HCT116 (cell line): ENCODE results near the gene CAPZB. TPM values are rescaled to one million over a fixed set of nuclear protein-coding genes. Genes with fewer than 3 reads are reported as not detected.

Experiments used
- ATAC-seq: fragments of 200-7000 bp; cut with Tn5 transposase; 2 replicates; pipeline ENCODE4 v1.9.1; 2020; ENCODE audit warnings: mild to moderate bottlenecking, moderate library complexity
- BruUV-seq: library from RNA; stranded (reverse); fragments of 400-500 nt; replicated peaks from 2 replicates; lab custom pipeline; 2021; lab: Mats Ljungman, UMichigan
- CTCF ChIA-PET: fragments of 300-600 bp; sonication (Branson Sonifier 250); formaldehyde crosslinking; loops from one replicate; lab custom pipeline; 2021; ENCODE audit warnings: antibody characterized with exemption; lab: Charles Lee
- POLR2A ChIA-PET: fragments of 300-600, 350-600 bp; sonication (Branson Sonifier 250); formaldehyde crosslinking; loops from one replicate; lab custom pipeline; 2021; ENCODE audit warnings: antibody characterized with exemption; lab: Charles Lee
- RAD21 ChIA-PET, 2 experiments: fragments of 300-600 bp; sonication (Branson Sonifier 250); formaldehyde crosslinking; loops; one replicate each; lab custom pipeline; 2023; ENCODE audit warnings: low total read pairs in 2 of 2; ENCODE audit not compliant: uncharacterized antibody in 2 of 2, unreplicated experiment in 2 of 2, low non-redundant PET in 1 of 2; lab: Charles Lee
- DNase-seq: peaks from one replicate; pipeline ENCODE4 v3.0.0-alpha.2; 2010; ENCODE audit warnings: low read depth, low spot score
- H2AFZ ChIP-seq: fragments of 200-600 bp; shearing (Covaris generic), sonication (generic); 2 replicates; pipeline ENCODE4 v1.6.1; 2017; ENCODE audit warnings: low read depth, mixed run types, mixed read lengths, antibody characterized with exemption, low read length; ENCODE audit not compliant: poor library complexity, severe bottlenecking
- H3K27ac ChIP-seq: 2 replicates; pipeline ENCODE4 v1.5.1; 2012; ENCODE audit warnings: low read depth, low read length
- H3K27me3 ChIP-seq: fragments of 200-600 bp; sonication (generic); 2 replicates; pipeline ENCODE4 v1.6.1; 2016; ENCODE audit warnings: mixed run types, low read length, mixed read lengths; ENCODE audit not compliant: insufficient read depth
- H3K36me3 ChIP-seq, 2 experiments: fragments of 200-500 bp in 1 of 2; fragments of 200-600 bp in 1 of 2; sonication (Bioruptor generic) in 1 of 2; sonication (generic) in 1 of 2; 2 replicates each; pipeline versions ENCODE4 v1.5.1 to v1.6.1; 2014 to 2016; ENCODE audit warnings: low read length in 2 of 2, inconsistent platforms in 1 of 2, mixed read lengths in 1 of 2, mixed run types in 1 of 2; ENCODE audit not compliant: insufficient read depth in 2 of 2, control insufficient read depth in 1 of 2
- H3K4me1 ChIP-seq, 2 experiments: fragments of 200-600 bp in 1 of 2; sonication (generic) in 1 of 2; 2 replicates each; pipeline versions ENCODE4 v1.5.1 to v1.6.1; 2012 to 2017; ENCODE audit warnings: low read length in 2 of 2, inconsistent platforms in 1 of 2, mild to moderate bottlenecking in 1 of 2, mixed read lengths in 1 of 2, mixed run types in 1 of 2, moderate library complexity in 1 of 2; ENCODE audit not compliant: insufficient read depth in 2 of 2, control insufficient read depth in 1 of 2
- H3K4me2 ChIP-seq: fragments of 200-600 bp; sonication (generic); 2 replicates; pipeline ENCODE4 v1.6.1; 2017; ENCODE audit warnings: mixed run types, low read length, mixed read lengths
- H3K4me3 ChIP-seq, 2 experiments: fragments of 200-600 bp in 1 of 2; sonication (generic) in 1 of 2; replicated peaks in 1 of 2; 2 replicates each; pipeline ENCODE4 v1.5.1; 2011 to 2016; ENCODE audit warnings: low read length in 2 of 2, control low read depth in 1 of 2, low read depth in 1 of 2, mild to moderate bottlenecking in 1 of 2, mixed read lengths in 1 of 2, mixed run types in 1 of 2
- H3K79me2 ChIP-seq: fragments of 200-600 bp; sonication (generic); 2 replicates; pipeline ENCODE4 v1.6.1; 2017; ENCODE audit warnings: mild to moderate bottlenecking, mixed run types, low read length, moderate library complexity, mixed read lengths; ENCODE audit not compliant: insufficient read depth
- H3K9ac ChIP-seq: fragments of 200-600 bp; sonication (generic); 2 replicates; pipeline ENCODE4 v1.6.1; 2016; ENCODE audit warnings: low read length, mixed read lengths
- H3K9me2 ChIP-seq: fragments of 200-600 bp; sonication (generic), shearing (Covaris generic); 2 replicates; pipeline ENCODE4 v1.6.1; 2017; ENCODE audit warnings: mixed run types, mild to moderate bottlenecking, moderate library complexity; ENCODE audit not compliant: insufficient read depth
- H3K9me3 ChIP-seq, 2 experiments: fragments of 200-500 bp in 1 of 2; fragments of 200-600 bp in 1 of 2; sonication (Bioruptor generic) in 1 of 2; sonication (generic) in 1 of 2; 2 replicates each; pipeline ENCODE4 v1.6.1; 2014 to 2017; ENCODE audit warnings: low read length in 2 of 2, mixed read lengths in 2 of 2, inconsistent platforms in 1 of 2, low read depth in 1 of 2, mild to moderate bottlenecking in 1 of 2, mixed run types in 1 of 2, moderate library complexity in 1 of 2; ENCODE audit not compliant: control insufficient read depth in 1 of 2, insufficient read depth in 1 of 2
- H4K20me1 ChIP-seq: fragments of 200-600 bp; sonication (generic), shearing (Covaris generic); 2 replicates; pipeline ENCODE4 v1.6.1; 2017; ENCODE audit warnings: mixed run types, mild to moderate bottlenecking, moderate library complexity; ENCODE audit not compliant: insufficient read depth
- ATF3 ChIP-seq: IDR thresholded peaks from 2 replicates; pipeline ENCODE4 v1.6.1; 2012
- CEBPB ChIP-seq: IDR thresholded peaks from 2 replicates; pipeline ENCODE4 v1.6.1; 2012; ENCODE audit warnings: low read depth
- CTCF ChIP-seq, 3 experiments: fragments of 200-600 bp in 1 of 3; sonication (generic) in 1 of 3; IDR thresholded peaks in 2 of 3; conservative IDR thresholded peaks in 1 of 3; 2 replicates each; pipeline ENCODE4 v1.5.1; 2012 to 2017; ENCODE audit warnings: low read depth in 2 of 3, low read length in 2 of 3, antibody characterized with exemption in 1 of 3, borderline replicate concordance in 1 of 3, control low read depth in 1 of 3, mild to moderate bottlenecking in 1 of 3, mixed read lengths in 1 of 3, mixed run types in 1 of 3, moderate library complexity in 1 of 3; ENCODE audit not compliant: insufficient read depth in 1 of 3
- EGR1 ChIP-seq: IDR thresholded peaks from 2 replicates; pipeline ENCODE4 v1.6.1; 2012; ENCODE audit warnings: low read depth
- ELF1 ChIP-seq: IDR thresholded peaks from 2 replicates; pipeline ENCODE4 v1.6.1; 2012; ENCODE audit warnings: low read depth, borderline replicate concordance
- EZH2 ChIP-seq: fragments of 200-600 bp; sonication (generic); IDR thresholded peaks from 2 replicates; pipeline ENCODE4 v1.6.1; 2017; ENCODE audit warnings: antibody characterized with exemption, mixed run types
- EZH2phosphoT487 ChIP-seq: fragments of 200-600 bp; IDR thresholded peaks from 2 replicates; pipeline ENCODE4 v1.6.1; 2018; ENCODE audit warnings: antibody characterized with exemption, borderline replicate concordance
- FOSL1 ChIP-seq: IDR thresholded peaks from 2 replicates; pipeline ENCODE4 v1.6.1; 2012; ENCODE audit warnings: low read depth
- JUND ChIP-seq: IDR thresholded peaks from 2 replicates; pipeline ENCODE4 v1.6.1; 2012
- MAX ChIP-seq: IDR thresholded peaks from 2 replicates; pipeline ENCODE4 v1.6.1; 2012
- POLR2A ChIP-seq: IDR thresholded peaks from 2 replicates; pipeline ENCODE4 v1.7.0; 2011; ENCODE audit warnings: borderline replicate concordance; ENCODE audit not compliant: insufficient read depth, insufficient read length; ENCODE audit errors: extremely low read depth
- POLR2AphosphoS5 ChIP-seq: IDR thresholded peaks from 2 replicates; pipeline ENCODE4 v1.6.1; 2011; ENCODE audit warnings: mild to moderate bottlenecking, low read depth, low read length, moderate library complexity
- RAD21 ChIP-seq: IDR thresholded peaks from 2 replicates; pipeline ENCODE4 v1.6.1; 2012; ENCODE audit warnings: low read depth, mild to moderate bottlenecking
- REST ChIP-seq: IDR thresholded peaks from 2 replicates; pipeline ENCODE4 v1.6.1; 2012; ENCODE audit warnings: low read depth
- SIN3A ChIP-seq: IDR thresholded peaks from 2 replicates; pipeline ENCODE4 v1.6.1; 2012; ENCODE audit warnings: low read depth
- SP1 ChIP-seq: IDR thresholded peaks from 2 replicates; pipeline ENCODE4 v1.6.1; 2012; ENCODE audit warnings: low read depth
- TCF7L2 ChIP-seq: IDR thresholded peaks from 2 replicates; pipeline ENCODE4 v1.7.0; 2011; ENCODE audit warnings: borderline replicate concordance, inconsistent platforms; ENCODE audit not compliant: insufficient read depth, insufficient read length; ENCODE audit errors: extremely low read depth
- YY1 ChIP-seq: IDR thresholded peaks from 2 replicates; pipeline ENCODE4 v1.6.1; 2011; ENCODE audit warnings: low read length, low read depth, moderate library complexity, mild to moderate bottlenecking; ENCODE audit not compliant: insufficient replicate concordance; ENCODE audit errors: extremely low read depth
- ZBTB33 ChIP-seq: IDR thresholded peaks from 2 replicates; pipeline ENCODE4 v1.6.1; 2011; ENCODE audit warnings: mild to moderate bottlenecking, low read length, moderate library complexity; ENCODE audit not compliant: insufficient replicate concordance; ENCODE audit errors: extremely low read depth
- intact Hi-C: fragments of 100-400 bp; cut with micrococcal nuclease; formaldehyde crosslinking; loops from 2 replicates; pipeline ENCODE4 v1.10.0; 2022
- total RNA-seq: library from RNA; stranded (reverse); gene quantifications from one replicate; pipeline ENCODE4 v1.2.1, GENCODE V29; 2021; ENCODE audit not compliant: unreplicated experiment

CAPZB gene
- total RNA-seq, 1 experiment from 2014 or later: 203 TPM

- H3K4me3 ChIP-seq: no peak overlapping the region
- no peaks in the 10 kb centered on the region for H3K27me3 ChIP-seq
- no peaks in the 10 kb centered on the region for H4K20me1 ChIP-seq
- H3K9ac ChIP-seq: no peak overlapping the region
- intact Hi-C loops: no loop called here
- no peak for ATAC-seq
- ChIA-PET POLR2A (no interaction called here), RAD21 (no interaction called here), CTCF (interaction anchor here (0.5 to 1.4 kb wide), 2 partner anchors 43 to 306 kb away, joined by 3 to 6 read pairs; no protein-coding TSS in a partner anchor)
- 0 out of 4 replicates have a peak, but pooled peaks cover 0 to 6% of the 10 kb centered on the region in 2 experiments for H3K36me3 ChIP-seq
- TF ChIP-seq POLR2AphosphoS5: no peak
- no peak for TF ChIP-seq RAD21
- TF ChIP-seq JUND: no peak
- TF ChIP-seq MAX: no peak
- TF ChIP-seq POLR2A: no peak
- TF ChIP-seq CTCF (IDR thresholded peaks at IDR 0.05 in 2 of 3, conservative IDR thresholded peaks at IDR 0.05 in 1 of 3; ENCODE audit: borderline replicate concordance in 1 of 3, insufficient read depth in 1 of 3, low read depth in 2 of 3, low read length in 2 of 3): no peak
- TF ChIP-seq YY1: no peak
- no peak for TF ChIP-seq EZH2phosphoT487
- no peak for TF ChIP-seq REST
- no peak for TF ChIP-seq ZBTB33
- TF ChIP-seq FOSL1: no peak
- no peak for TF ChIP-seq EGR1
- TF ChIP-seq ATF3: no peak
- no peak for TF ChIP-seq CEBPB
- no peak for TF ChIP-seq TCF7L2
- no peak for TF ChIP-seq SIN3A
- TF ChIP-seq ELF1: no peak
- TF ChIP-seq EZH2: no peak
- no peak for TF ChIP-seq SP1
- H3K9me2 ChIP-seq: no peaks in the 10 kb centered on the region
- H3K27ac ChIP-seq: no peak overlapping the region
- no peaks in the 10 kb centered on the region for H3K79me2 ChIP-seq
- H3K4me1 ChIP-seq: no peaks in the 10 kb centered on the region
- no peak overlapping the region for H2AFZ ChIP-seq
- DNase-seq: no peak
- H3K4me2 ChIP-seq: no peak overlapping the region
- BruUV-seq: no TSS peak
- H3K9me3 ChIP-seq: no peaks in the 10 kb centered on the region
Observed at GRCh38 chr1:19347533-19348172, 137.7 kb downstream of the CAPZB start.
